HG03378 (cell line): ENCODE data around the gene WASF3.

Source experiments
- ATAC-seq: cut with Tn5 transposase; IDR thresholded peaks from one replicate; pipeline ENCODE4 v1.9.1; 2021; ENCODE audit warnings: mild to moderate bottlenecking, moderate library complexity; ENCODE audit not compliant: unreplicated experiment

WASF3 gene

DNA sequence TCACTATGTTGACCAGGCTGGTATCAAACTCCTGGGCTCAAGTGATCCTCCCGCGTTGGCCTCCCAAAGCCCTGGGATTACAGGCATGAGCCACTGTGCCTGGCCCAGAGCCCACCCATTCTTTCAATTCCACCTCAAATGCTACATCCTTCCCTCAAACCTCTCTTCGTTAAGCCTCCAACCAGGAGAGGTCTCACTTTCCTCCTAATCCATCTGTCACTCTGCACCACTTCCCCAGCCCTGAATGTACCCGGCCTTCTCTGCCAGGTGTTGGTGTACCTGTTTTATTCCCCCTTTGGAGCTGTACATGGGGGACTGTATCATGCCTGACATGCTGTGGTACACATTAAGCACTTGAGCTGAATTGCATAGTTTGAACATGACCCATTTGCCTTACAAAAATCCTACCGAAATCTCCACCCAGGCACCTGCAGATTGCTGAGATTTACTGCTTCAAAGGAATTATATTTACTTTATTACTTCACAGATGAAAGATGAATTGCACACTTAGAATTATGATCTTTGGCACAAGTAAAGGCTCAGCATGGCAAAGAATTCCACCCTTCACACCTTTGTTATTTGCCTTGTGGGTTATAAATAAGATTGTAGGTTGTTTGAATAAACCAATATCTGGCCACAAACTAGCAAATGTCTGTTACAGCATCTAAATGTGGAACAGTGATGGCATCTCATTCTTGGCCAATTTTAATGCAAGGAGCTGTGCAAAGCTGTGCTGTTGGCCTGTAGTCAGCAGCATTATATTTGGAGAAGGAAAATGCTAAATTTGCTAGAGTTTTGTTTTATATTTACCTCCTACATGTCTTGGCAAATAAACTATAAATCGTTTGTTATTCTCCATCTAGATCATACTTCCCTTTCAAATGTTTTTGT, 15.6 kb upstream of the WASF3 start:
- no peak for ATAC-seq

DNA sequence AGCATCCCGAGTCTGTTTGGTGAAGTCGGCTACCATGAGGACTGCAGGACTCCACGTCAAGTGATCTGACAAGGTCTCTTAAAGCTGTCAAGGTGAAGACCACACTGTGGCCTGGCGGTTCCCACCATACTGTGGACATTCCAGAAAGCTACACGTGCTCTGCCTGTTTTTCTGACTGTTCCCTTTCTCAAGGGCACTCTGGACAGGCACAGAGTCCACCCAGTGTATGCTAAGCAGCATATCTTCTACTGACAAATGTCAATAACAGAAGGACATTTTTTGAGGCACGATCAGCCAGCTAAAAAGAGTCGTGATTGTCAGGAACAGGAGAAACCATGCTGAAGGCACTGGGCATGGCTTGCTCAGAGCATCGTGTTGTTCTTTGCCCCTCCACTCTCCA, 12.8 kb upstream of the WASF3 start:
- no peak for ATAC-seq

DNA sequence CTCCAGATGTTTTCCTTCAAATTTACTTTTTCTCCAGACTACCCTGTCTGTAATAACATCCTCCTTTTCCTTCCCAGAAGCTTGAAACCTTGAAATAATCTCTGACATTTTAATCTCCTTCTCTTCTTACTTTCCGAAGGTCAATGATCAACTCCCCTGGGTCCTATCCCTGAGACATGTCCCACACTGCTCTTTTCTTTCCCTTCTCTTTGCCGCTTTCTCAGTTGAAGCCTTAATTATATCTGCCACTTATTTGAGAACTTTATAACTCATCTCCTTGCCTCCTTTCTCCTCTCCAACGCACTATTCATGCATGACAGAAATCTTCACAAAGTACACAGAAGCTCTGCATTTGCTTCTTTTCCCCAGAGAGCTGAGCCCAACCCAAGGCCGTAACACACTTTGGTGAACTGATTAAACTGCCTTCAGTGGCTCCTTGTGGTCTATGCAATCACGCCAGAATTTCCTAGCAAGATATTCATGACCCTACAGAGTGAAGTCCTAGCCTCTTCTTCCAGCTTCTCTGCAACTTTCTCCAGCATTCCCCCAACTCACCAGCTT, 9.2 kb upstream of the WASF3 start:
- no peak for ATAC-seq

DNA sequence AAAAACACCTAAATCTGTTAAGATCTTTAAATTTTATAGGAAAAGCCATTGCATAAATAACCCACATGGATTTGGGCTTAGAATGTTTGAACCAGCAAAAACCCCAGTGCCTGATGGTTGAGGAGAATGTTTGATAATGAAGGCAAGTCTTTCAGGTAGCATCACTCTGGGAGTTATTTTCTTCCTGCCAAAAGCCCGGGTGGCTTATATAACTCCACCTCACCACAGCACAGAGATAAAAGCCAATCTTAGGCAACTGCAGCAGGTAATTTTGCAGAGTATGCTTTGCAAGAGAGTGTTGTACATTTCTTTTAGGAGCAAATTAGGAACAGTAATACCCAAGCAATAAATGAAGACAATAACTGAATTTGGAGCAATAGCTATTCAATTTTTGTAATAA, 7.8 kb upstream of the WASF3 start:
- ATAC-seq = no peak

DNA sequence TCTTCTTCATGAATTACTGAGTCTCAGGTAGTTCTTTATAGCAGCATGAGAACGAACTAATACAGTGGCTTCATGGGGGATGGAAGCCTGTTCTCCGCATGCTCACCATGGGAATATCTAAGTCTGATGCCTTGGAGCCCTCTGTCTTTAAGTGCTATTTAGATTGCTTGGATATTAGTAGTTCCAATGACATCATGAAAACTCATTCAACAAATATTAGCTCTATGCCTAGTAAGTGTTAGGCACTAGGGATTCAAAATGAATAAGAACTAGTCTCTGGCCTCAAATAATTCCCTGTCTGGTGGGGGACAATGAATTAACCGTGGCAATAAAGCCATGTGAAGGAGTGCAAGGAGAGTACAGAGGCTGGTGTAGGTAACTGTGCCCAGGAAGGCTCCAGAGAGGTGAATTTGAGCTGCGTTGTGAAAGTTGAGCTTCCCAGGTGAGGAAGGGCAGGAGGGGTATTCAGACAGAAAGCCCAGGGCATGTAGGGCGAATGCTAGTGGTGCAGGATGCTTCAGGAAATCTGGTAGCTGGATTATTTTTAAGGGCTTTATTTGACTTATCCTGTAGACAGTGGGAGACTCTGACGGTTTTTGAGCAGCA, 6.1 kb upstream of the WASF3 start:
- ATAC-seq = no peak

DNA sequence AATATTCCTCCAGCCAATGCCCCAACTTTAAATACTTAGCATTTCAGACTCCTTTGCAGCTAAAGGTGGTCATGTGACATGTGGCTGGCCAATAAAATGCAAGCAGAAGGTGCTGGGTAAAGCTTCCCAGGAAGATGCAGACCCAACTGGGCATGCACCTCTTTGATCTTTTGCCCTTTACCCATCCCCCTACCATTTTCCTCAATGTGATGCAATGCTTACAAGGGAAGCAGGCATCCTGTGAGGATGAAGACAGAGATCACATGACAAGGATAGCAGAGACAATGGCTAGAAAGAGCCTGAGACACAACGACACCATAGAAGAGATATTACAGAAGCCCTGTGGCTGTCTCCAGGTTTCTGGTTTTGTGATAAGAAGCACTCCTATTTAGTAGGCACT, 2.1 kb upstream of the WASF3 start:
- no peak for ATAC-seq

DNA sequence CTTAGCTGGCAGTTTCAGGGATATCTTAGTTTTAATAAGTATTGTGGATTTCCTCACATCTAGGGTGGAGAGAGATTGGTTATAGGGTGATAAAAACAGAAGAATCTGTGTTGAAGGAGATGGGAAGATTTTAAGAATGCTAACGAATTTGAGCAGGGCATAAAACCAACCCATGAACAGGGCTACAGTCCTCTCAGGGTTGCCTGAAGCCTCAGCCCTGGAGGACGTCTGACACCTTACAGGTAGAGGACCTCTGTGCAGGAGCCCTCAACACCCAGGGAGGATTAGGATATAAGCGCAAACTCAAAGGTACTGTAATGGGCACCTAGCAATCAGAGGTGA, 461 bp upstream of the WASF3 start:
- peak; percentile 36 for ATAC-seq

DNA sequence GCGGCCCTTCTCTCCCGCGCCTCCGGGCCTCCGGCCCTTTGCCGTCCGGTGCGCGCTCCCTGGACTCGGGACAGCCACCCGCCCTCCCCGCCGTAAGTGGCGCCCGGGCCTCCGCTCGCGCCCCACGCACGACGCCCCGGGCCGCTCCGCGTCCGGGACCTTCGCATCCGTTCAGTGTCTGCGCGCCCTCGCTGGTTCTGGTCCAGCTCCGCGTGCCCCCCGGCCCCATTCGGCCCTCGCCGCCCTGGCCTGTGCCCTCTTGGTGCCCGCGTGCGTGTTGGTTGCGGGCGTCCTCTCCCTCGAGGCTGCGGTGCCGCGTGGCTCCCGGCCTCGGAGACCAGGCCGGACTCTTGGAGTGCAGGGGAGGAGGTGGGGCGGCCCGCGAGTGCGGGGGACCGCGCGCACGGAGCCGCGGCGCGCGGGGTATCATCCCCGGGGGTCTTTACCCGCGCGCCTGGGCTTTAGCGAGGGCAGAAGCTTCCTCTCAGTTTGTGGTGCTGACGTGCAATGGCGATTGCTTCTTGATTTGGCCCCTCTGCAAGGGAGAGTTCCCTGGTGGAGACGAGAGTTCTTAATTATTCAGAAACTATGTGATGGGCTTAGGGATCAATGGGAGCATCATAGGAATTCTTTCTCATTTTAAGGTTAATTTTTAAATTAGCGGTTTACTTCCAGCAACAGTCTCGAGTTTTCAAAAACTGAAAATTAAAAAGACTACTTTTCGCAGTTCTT, 757 bp downstream of the WASF3 start:
- ATAC-seq = peak; percentile 10

DNA sequence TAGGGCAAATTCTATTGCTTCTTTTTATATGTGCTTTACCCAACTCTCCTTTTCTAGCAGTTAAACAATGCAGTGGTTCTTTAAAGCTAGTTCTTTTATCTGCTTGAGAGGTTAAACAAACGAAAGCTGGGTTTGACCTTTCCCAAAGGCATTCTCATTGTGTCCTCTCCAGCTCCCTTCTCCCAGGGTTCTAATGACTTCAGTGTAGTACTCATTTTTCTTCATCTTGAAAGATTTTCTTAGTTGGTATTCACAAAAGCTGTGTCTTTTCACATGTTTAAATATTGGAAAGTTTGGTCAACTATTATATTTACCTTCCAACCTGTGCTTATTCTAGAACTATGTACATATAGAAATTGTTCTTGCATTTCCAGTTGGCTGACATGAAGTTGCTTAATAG, 1.5 kb downstream of the WASF3 start:
- no peak for ATAC-seq

DNA sequence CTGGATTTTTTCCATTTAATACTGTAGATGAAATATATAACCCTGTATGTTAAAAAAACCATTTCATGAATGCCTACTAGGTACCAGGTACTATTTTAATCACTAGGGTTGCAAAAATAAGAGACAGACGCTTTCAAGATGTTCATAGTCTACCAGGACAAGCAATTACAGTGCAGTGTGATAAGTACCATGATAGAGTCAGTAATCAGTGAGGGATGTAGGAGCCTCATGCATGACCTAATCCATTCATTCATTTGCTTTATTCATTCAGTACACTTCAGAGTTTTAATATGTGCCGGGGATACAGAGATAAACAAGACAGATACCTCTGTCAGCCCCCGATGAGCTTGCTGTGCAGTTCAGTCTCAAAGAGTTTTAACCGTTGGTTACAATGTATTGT, 3.0 kb downstream of the WASF3 start:
- ATAC-seq = no peak

DNA sequence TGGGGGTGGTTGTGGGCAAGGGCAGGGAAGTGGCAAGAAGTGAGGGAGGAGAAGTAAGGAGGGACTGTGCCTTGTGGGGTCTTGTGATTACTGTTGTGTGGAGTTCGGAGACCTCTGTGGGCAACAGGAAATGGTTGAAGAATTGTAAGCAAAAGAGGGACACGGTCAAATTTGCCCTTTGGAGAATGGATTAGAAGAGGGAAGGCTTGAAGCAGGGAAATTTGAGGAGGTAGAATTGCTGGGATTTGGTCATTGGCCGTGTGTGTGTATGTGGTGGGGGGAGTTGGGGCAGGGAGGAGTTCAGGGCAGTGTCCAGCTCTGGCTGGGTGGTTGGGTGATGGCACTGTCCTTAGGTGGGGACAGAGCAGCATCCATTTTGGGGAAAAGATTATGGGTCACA, 3.6 kb downstream of the WASF3 start:
- no peak for ATAC-seq

DNA sequence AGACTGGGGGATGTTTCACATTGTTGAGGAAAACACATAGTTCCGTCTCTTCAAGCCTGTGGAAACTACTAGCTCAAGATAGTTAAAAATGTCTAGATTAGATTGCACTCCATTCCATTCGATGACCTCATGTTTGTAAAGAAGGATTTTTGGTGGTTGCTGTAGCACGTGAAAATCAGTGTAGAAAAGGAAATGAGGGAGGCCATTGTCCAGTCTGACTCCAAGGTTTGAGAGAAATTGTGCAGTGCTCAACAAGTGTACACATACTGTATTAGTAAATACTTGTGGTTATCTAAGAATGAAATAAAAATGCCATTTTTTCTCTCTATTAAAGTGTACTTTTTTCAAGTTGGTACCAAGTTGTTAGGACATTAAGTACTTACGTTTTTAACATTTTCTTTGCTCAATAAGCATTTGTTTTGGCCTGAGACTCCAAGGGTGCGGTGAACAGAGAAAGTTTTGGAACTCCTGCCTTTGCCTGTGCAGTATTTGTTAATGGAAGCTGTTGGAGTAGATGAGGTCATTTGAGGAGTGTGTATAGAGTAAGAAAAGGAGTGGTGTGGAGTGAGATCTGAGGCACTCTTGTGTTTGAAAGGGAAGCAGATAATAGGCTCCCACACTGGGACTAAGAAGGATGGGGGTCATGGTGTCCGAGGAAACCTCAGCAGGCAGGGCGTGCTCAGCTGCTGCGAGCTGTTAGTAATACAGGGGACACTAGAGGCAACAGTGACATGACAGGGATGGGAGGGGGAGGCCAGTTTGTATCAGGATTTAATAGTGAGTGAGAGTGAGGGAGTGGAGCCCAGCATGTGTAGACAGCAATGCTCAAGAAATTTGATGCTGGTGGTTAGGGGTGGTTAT, 4.4 kb downstream of the WASF3 start:
- ATAC-seq = no peak

DNA sequence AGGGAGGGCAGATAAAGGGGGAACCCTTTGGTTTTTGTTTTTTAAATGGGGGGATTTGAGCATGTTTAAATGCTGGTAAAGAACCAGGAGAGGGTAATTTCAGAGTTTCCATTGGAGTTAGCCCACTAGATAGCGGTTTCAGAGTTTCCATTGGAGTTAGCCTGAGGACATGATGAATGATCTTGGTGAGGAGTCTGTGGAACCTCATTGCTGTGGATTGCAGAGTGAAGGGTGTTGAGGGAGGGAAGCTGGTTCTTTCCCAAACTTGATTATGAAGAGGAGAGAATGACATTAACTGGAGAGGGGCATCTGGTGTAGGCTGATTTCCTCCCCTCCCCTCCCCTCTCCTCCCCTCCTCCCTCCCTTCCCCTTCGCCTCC, 5.0 kb downstream of the WASF3 start:
- no peak for ATAC-seq

DNA sequence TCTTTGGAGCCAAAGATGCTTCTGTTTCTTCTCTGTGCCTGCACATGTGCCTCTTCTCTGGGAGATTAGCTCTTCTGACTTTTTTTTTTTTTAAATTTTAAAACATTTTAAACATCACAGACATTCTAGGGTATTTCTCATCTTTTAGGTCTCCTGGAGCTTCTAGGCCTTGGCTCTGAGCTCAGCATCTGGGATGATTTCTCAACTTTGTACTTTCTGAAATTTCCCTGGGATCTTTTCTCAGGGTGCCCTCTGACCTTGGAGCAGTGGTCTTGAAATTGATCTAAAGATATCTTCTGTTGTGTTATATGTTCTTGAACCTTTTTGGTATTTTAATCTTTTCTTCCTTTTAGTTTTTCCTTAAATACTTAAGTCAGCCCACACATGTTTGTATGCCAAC, 6.2 kb downstream of the WASF3 start:
- ATAC-seq = no peak

DNA sequence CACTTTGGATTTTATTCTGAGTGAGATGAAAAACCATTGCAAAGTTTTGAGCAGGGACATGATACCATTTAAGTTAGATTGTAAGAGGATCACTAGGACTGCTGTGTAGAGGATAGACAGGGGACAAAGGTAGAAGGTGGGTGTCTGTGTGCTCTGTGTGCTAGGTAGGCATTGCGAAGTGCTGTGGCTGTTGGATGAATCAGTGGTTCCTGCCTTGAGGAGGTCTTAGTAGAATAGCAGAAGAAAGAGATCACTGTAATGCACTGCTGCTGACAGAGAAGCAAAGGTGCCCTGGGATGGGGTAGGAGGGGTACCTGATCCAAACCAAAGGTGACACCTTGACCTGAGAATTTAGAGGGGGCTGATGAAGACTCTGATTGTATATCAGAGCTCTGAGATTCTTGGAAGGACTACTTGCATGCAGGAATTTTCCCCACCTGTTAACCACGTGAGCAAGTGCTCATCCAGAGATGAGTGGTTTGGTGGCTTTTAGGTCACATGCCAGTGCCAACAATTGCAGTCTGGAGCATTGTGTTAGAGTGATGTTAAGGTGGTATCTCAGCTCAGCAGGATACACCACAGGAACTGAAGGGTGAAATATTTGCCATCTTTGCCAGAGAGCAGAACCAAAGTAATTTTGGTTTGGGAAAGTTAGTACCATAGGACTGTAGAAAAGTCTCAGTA, 10.8 kb downstream of the WASF3 start:
- ATAC-seq = no peak

DNA sequence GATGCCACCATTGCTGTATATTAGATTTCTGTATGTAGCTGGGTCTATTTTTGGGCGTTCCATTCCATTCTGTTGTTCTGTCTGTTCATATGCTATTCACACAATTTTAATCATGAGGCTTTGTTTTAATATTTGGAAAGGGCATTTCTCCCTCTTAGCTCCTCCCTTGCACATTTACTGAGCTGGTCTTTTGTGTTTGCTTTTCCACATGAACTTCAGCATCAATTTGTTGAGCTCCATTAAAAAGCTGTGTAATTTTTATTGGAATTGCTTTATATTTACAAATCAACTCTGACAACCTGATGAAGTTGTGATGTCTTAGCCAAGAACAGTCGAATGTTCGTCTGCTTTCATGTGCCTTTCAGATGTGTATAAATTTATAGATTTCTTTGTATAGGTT, 14.0 kb downstream of the WASF3 start:
- ATAC-seq = no peak

DNA sequence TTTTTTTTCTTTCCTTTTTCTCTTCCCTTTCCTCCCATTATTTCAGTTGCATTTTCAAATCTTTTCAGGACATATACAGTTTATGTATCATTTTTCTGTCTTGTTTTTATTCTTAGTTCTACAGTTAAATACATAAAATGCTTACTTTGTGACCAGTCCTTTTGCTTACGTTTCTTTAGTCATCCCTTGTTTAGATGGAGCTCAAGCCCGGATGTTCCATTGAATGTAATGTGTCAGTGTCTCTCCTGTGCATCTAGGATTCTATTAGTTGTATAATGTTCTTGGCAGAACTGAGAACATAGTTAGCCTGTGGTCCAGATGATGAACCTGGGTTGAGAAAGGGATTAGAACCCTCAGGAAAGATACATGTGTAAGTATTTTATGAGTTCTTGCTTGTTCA, 17.8 kb downstream of the WASF3 start:
- ATAC-seq = no peak

DNA sequence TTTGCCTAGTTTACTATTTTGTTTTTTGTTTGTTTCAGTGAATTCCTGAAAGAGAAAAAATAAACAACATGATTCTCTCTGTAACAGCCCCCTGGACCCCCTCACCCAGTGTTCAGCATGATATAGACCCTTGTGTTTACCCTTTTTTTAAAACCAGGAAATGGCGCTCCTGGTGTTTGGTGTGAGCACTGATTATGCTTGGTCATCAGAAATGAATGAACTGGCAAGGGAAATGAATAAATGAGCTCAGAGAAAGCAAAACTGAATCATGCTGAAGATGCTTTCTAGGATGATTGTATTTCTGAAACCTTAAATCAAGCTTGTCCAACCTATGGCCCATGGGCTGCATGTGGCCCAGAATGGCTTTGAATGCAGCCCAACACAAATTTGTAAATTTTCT, 22.1 kb downstream of the WASF3 start:
- ATAC-seq = no peak

DNA sequence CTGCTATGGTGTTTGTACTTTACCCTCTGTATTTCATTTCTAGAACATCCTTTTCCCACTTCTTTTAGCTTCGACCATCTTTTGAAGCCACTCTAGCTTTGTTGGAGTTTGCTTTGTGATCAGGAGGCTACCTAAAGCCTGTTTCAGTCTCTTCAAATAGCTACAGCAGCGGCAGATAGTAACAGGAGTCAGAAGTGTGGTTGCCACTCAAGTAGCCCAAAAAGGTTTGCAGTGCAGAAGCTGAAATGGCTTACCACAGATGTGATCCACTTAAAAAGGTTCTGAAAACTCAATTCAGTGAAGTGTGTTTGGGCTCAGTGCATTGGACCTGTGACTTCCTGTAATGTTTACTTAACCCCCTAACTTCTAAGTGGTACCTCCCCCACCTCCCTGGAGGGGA, 26.2 kb downstream of the WASF3 start:
- no peak for ATAC-seq

DNA sequence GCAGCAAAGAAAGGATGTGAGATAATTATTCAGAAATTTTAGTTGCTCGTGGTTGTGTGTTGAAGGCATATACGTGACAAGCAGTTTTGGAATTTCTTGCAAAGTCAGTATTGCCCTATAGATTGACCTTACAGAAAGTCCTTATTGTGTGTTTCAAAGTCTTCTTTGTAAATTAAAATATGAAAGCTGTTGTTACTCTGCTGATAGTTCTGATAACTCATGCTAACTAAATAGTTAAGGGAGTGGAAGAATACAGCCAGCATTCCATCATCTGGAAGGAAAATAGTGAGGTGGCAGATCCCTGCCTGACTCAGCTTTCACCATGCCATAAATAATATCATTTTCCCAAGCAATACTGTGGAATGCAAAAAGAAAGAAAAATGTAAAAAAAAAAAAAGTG, 27.2 kb downstream of the WASF3 start:
- no peak for ATAC-seq
